H1 (cell line): Measurements from ENCODE around the gene KLHL29. TPM values are rescaled to one million over a fixed set of nuclear protein-coding genes. Genes with fewer than 3 reads are reported as not detected.

ENCODE experiments used
- ASH2L ChIP-seq: fragments of 200-600, 300-600 bp; sonication (generic); IDR thresholded peaks from one replicate; pipeline ENCODE4 v1.7.1; 2017; ENCODE audit warnings: low read length
- CREB1 ChIP-seq: IDR thresholded peaks from 2 replicates; pipeline ENCODE4 v1.6.1; 2012; ENCODE audit warnings: inconsistent platforms
- EGR1 ChIP-seq: IDR thresholded peaks from 2 replicates; pipeline ENCODE4 v1.6.1; 2011; ENCODE audit warnings: low read depth, low read length, borderline replicate concordance
- NRF1 ChIP-seq: IDR thresholded peaks from 2 replicates; pipeline ENCODE4 v1.6.1; 2011; ENCODE audit warnings: mild to moderate bottlenecking, low read depth, low read length, improper control_type of control experiment
- RBBP5 ChIP-seq: IDR thresholded peaks from 2 replicates; pipeline ENCODE4 v1.7.1; 2012; ENCODE audit warnings: low read depth, mild to moderate bottlenecking, inconsistent platforms, low read length, moderate library complexity, borderline replicate concordance
- SIN3A ChIP-seq, 2 experiments: IDR thresholded peaks in 1 of 2; conservative IDR thresholded peaks in 1 of 2; 2 replicates each; pipeline ENCODE4 v1.6.1; 2011 to 2012; ENCODE audit warnings: low read length in 2 of 2, improper control_type of control experiment in 1 of 2, low read depth in 1 of 2, mild to moderate bottlenecking in 1 of 2
- TCF12 ChIP-seq: IDR thresholded peaks from 2 replicates; pipeline ENCODE4 v1.6.1; 2011; ENCODE audit warnings: low read depth, mild to moderate bottlenecking, low read length
- polyA plus RNA-seq, 7 experiments: library from polyadenylated mRNA; depleted of rRNA in 3 of 7; stranded (reverse) in 5 of 7; unstranded in 2 of 7; fragments of >200 nt in 5 of 7; fragments of 200-250 nt in 2 of 7; gene quantifications; 1 replicate in 5 of 7; 2 replicates in 1 of 7; 4 replicates in 1 of 7; pipeline versions ENCODE4 v1.2.1 to v1.2.3, GENCODE V29; 2011 to 2013; ENCODE audit warnings: missing spikeins in 2 of 7, mixed read lengths in 2 of 7
- total RNA-seq: library from RNA; stranded (reverse); fragmentation: NEBNext Ultra II Directional; extraction: Animal tissue kit (Norgen Biotek cat#: 25700); gene quantifications from 2 replicates; pipeline ENCODE4 v1.2.1, GENCODE V29; 2021

Gene KLHL29
- total and polyA plus RNA-seq, 2 of the 8 experiments (the other 6 are each of a cell fraction or from before 2014, with no cell fraction given) = 1.1 to 4.7 TPM

GRCh38 chr2:23480957-23481797 is 96.2 kb downstream of the KLHL29 start (continued):
- TF ChIP-seq RBBP5 = no peak
- TF ChIP-seq SIN3A (conservative IDR thresholded peaks at IDR 0.05 in 1 of 2, IDR thresholded peaks at IDR 0.05 in 1 of 2; ENCODE audit: low read depth in 1 of 2, low read length in 2 of 2) = no peak
- TF ChIP-seq TCF12 = no peak
- peak; percentile 36 for TF ChIP-seq ASH2L
- no peak for TF ChIP-seq EGR1
- TF ChIP-seq NRF1 = no peak
- TF ChIP-seq CREB1 = peak; percentile 70
